Endothelial cell of hepatic sinusoid (primary cell): ENCODE data around the gene BNIPL.

Source experiments
- in situ Hi-C: cut with HindIII; loops from 2 replicates; pipeline ENCODE4 v1.10.0; 2017; ENCODE audit warnings: low sequenced_read_pairs

Gene BNIPL

GRCh38 chr1:151009206-151009587, 27.2 kb upstream of the BNIPL start:
- in situ Hi-C loops = no loop called here

DNA sequence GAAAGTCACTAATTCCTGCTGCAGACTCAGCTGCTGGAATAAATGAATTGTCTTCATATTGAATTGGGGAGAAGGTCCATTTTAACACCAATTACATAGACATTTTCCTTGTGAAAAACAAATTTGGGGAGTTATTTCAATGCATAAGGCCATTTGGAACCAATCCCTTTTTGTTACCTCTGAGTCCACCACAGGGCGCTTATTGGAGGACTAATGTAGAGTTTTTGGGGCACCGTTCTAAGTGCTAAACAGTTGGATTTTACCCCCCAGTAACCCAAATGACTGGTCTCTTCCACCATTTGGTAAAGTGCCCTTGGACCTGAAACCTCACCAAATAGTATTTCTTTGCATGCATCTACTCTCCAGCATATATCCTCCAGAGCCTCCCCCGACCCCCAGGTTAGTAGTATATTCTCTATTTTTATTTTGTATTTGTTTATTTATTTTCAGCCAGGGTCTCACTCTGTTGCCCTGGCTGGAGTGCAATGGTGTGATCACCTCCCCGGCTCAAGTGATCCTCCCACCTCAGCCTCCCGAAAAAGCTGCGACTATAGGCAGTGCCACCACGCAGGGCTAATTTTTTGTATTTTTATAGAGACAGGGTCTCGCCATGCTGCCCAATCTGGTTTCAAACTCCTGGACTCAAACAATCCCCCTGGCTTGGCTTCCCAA, 26.6 kb upstream of the BNIPL start:
- in situ Hi-C loops = no loop called here

DNA sequence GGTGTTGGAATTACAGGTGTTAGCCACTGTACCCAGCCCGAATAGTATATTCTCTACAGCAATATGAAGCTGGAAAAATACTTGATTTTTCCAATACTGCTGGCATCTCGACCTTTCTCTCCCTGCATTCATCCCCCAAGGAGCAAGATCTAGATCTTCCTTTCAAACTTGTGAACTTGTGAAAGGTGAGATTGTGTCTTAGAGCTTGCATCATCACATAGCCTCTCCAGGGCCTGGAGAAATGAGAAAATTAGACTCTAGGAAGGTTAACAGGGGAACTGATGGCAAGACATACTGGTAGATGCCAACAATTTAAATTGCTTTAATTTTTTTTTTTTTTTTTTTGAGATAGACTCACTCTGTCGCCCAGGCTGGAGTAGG, 26.1 kb upstream of the BNIPL start:
- in situ Hi-C loops = no loop called here

GRCh38 chr1:151011154-151011850, 25.1 kb upstream of the BNIPL start:
- in situ Hi-C loops = no loop called here

DNA sequence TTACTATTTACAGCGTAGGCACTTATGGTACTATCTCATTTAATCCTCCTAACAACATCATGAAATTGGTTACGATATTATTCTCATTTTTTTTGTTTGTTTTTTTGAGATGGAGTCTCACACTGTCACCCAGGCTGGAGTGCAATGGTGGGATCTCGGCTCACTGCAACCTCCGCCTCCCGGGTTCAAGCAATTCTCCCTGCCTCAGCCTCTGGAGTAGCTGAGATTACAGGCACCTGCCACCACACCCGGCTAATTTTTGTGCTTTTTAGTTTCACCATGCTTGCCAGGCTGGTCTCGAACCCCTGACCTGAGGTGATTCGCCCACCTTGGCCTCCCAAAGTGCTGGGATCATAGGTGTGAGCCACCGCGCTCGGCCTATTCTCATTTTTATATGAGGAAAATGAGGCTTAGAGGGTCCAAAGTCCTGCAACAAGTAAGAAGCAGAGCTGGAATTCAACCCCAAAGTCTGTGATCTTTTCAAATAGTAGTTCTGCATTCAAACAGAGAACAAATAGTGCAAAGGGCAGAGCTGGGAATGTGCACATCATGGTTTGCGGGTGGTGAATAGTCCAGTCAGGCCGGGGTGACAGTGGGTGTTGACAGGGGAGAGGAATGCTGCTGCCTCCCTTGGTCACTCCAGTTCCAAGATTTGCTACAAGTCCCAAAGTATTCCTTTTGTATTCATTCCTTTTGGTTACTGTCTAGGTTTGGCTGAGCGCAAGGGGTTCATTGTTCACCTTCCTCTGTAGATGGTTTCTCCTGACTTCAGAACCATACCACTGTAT, 23.5 kb upstream of the BNIPL start:
- in situ Hi-C loops = no loop called here

DNA sequence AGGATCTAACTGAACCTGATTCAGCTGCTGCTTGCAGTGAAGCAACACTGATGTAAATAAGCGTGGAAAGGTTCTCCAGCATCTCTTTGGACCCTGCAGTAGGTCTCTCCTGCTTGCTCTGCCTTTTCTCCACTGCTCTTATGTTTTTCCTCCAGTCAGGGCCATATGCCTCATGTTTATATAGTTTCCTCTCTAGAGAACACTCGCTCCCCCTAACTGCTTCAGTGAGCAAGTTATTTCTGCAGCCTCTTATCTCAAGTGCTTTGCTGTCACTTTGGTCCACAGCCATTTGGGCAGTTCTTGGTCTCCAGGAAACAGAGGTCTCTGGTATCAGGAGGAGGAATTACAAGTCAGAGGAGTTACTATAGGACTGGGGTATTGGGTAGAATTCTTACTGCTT, 22.9 kb upstream of the BNIPL start:
- in situ Hi-C loops = no loop called here

DNA sequence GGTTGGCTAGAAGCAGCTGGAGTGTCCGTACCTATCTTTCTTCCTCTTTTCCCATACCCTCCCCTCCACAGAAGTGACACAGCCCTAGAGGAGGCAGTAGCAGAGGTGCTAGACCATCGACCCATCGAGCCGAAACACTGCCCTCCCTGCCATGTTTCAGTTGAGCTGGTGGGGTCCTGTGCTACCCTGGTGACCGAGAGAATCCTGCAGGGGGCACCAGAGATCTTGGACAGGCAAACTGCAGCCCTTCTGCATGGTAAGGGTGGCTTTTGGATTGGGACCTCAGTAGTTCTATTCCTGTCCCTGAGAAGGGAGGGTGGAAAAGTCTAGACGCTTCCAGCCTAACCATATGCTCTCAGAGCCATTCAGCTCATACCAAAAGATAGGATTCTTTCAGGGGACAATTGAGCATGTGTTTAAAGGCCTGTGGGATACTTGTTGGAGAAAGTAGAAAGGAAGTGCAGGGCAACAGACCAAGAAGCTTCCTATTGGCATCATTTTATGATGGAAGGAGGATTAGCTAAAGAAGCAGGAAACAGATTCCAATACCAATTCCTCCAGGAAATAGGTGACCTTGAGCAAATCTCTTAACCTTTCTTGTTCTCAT, 11.7 kb upstream of the BNIPL start:
- in situ Hi-C loops = loop anchor here (10.0 kb wide), 1 partner anchor 130 kb away; the partner anchor contains the start of gene TNFAIP8L2

- in situ Hi-C loops = loop anchor here (10.0 kb wide), 1 partner anchor 128 kb away; the partner anchor contains the start of gene TNFAIP8L2
Observed at GRCh38 chr1:151026460-151026859, 9.9 kb upstream of the BNIPL start.

DNA sequence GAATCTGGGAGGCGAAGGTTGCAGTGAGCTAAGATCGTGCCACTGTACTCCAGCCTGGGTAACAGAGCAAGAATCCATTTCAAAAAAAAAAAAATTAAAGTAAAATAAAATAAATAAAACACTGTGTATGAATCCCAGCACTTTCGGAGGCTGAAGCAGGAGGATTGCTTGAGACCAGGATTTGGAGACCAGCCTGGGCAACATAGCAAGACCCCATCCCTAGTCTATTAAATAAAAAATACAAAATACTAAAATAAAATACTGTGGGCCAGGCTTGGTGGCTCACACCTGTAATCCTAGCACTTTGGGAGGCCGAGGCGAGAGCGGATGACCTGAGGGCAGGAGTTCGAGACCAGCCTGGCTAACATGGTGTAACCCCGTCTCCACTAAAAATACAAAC, 4.2 kb upstream of the BNIPL start:
- in situ Hi-C loops = no loop called here

DNA sequence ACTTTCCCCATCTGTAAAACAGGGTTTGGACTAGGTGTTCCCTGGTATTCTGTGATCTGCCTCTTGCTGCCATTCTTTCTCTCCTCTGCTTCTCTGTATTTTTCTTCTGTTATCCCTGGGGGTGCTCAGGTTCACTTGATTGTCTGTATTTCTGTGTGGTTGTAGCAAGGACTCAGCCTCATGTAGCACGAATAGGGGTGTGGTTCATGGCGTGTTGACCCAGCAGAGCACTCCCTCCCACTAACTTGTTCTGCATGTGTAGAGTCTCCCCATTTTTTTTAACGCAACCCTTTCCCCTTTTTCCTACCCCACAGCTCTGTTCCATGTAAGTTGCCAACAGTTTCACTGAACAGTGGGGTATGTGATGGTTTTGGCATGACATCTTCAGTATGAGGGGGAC, 1.2 kb upstream of the BNIPL start:
- in situ Hi-C loops = no loop called here

- in situ Hi-C loops = no loop called here
Observed at GRCh38 chr1:151037032-151037431, 646 bp downstream of the BNIPL start.

DNA sequence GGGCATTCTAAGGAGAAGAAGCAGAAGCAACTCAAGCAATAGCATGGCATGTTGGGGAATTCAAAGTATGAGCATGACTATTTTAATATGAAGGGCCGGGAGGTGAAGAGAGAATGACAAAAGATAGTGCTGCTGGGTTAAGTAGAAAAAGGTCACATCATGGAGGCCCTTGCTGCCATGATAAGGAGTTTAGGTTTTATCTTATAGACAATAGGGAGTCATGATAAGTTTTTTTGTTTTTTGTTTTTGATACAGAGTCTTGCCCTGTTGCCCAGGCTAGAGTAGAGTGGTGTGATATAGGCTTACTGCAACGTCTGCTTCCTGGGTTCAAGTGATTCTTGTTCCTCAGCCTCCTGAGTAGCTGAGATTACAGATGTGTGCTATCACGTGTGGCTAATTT, 3.1 kb downstream of the BNIPL start:
- in situ Hi-C loops = no loop called here

DNA sequence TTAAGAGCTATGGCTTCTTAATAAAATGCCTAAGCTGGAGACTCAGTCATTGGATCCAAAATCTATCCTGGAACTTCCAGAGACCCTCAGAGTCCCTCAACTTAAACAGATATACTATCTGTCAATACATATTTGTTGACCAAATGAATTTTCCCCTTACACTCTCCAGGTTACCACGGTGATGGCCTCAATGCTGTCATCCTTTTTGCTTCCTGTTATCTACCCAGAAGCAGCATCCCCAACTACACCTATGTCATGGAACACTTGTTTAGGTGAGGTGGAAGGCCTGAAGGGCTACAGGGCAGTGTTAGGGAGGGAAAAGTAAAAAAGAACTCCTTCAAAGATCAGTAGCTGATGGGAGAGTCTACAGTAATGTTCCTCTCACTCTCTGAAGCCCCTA, 6.8 kb downstream of the BNIPL start:
- in situ Hi-C loops = no loop called here

DNA sequence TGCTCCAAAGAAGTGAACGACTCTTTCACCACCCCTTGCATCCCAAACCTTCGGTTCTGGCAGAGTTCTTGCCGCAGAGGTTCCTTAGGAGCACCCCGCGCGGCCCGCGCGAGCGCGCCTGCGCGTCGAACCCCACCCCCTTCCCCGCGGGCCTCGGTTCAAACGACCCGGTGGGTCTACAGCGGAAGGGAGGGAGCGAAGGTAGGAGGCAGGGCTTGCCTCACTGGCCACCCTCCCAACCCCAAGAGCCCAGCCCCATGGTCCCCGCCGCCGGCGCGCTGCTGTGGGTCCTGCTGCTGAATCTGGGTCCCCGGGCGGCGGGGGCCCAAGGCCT, 11.2 kb downstream of the BNIPL start, which contains the start of gene C1orf56:
C1orf56 (plus strand) TSS at position 161 of the 334 bp plus-strand sequence; CDS start at position 258, 97 bp downstream.
- in situ Hi-C loops = no loop called here

DNA sequence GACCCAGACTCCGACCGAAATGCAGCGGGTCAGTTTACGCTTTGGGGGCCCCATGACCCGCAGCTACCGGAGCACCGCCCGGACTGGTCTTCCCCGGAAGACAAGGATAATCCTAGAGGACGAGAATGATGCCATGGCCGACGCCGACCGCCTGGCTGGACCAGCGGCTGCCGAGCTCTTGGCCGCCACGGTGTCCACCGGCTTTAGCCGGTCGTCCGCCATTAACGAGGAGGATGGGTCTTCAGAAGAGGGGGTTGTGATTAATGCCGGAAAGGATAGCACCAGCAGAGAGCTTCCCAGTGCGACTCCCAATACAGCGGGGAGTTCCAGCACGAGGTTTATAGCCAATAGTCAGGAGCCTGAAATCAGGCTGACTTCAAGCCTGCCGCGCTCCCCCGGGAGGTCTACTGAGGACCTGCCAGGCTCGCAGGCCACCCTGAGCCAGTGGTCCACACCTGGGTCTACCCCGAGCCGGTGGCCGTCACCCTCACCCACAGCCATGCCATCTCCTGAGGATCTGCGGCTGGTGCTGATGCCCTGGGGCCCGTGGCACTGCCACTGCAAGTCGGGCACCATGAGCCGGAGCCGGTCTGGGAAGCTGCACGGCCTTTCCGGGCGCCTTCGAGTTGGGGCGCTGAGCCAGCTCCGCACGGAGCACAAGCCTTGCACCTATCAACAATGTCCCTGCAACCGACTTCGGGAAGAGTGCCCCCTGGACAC, 11.7 kb downstream of the BNIPL start:
- in situ Hi-C loops = no loop called here

DNA sequence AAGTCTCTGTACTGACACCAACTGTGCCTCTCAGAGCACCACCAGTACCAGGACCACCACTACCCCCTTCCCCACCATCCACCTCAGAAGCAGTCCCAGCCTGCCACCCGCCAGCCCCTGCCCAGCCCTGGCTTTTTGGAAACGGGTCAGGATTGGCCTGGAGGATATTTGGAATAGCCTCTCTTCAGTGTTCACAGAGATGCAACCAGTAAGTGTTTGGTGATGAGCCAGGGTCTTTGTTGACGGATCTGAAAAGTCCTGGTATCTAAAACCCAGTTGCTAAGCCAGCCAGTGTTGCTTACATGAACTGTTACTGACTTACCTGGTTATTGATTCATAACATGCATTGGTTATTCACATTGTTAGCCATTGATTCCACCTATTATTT, 12.3 kb downstream of the BNIPL start:
- in situ Hi-C loops = no loop called here

- in situ Hi-C loops = no loop called here
Observed at GRCh38 chr1:151049458-151049857, 13.1 kb downstream of the BNIPL start.

DNA sequence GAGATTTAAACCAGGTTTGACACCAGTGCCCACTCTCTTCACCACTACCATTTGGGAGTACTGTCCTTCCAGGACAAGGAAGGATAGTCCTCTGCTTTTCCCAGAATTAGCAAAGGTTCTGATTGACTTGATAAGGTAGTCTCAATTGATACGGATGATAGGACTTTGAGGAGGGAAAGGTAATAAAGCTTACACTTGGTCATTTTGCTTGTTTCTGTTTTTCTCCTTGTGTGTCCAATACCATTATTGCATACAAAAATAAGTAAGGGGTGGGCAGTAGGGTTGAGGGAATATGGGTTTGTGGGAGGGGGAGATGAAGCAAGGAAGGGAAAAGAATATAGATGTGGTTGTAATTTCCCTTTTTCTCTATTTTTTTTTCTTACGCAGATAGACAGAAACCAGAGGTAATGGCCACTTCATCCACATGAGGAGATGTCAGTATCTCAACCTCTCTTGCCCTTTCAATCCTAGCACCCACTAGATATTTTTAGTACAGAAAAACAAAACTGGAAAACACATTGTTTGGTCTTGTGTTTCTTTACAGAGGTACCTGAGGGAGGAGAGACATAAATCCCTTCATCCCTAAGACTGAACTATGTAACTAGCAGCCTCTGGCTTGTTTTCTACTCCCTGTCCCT, 13.8 kb downstream of the BNIPL start:
- in situ Hi-C loops = loop anchor here (5.0 kb wide), 1 partner anchor 48 kb away; no protein-coding TSS in a partner anchor

DNA sequence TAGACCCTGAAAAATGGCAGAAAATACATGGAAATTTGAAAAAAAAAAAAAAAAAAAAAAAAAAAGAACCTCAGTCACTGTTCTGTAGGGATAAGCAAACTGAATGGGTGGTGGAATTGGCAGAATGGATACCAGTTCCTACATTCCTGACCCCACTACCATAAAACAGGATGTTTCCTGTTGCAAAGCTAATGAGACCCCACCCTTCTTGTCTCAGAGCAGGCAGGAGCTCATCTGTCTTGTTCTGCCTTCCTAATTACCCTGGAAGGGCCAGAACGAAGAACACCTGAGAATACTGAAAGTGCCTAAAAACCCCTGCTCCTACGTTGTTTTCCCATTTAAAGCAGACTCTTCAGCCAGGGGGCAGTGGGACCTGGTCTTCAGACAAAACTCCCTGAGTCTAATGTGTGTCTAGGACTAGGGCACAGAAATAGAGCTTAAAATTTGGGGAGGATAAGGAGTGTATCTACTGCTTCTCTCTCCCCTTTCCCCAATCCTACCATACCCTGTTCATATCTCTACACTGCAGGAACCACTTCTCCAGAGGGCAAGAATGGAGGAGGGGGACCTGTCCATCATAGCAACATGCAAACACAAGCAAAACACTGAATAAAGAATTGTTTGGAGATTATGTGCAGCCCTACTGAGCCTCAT, 15.1 kb downstream of the BNIPL start:
- in situ Hi-C loops = loop anchor here (5.0 kb wide), 1 partner anchor 49 kb away; no protein-coding TSS in a partner anchor
